Right lobe of liver (tissue), 4 donors: Measurements from ENCODE around the gene OR4D1.

Experiments
- CTCF ChIP-seq, 4 donors: fragments of 200-600 bp in 3 of 4; fragments of 450-650 bp in 1 of 4; IDR thresholded peaks; one replicate each; pipeline versions ENCODE4 v1.5.1 to v1.8.0; 2016 to 2022; ENCODE audit warnings: antibody characterized with exemption in 4 of 4, mild to moderate bottlenecking in 2 of 4
- POLR2A ChIP-seq: fragments of 450-650 bp; IDR thresholded peaks from one replicate; pipeline ENCODE4 v1.6.1; 2017; ENCODE audit warnings: antibody characterized with exemption, mild to moderate bottlenecking
- donor health status: DM: no; HTN: no; CAD: no.
- donor health status: DM: no; HTN: no; CAD: no.
- donor health status: DM: no; HTN: yes; CAD: no.

- TF ChIP-seq CTCF (IDR thresholded peaks at IDR 0.05) (no peak), POLR2A (no peak)
These were observed 28.0 kb downstream of the OR4D1 start for GRCh38 chr17:58176200-58176599.
